Measurements from ENCODE around the gene POU6F2. TPM values are rescaled to one million over a fixed set of nuclear protein-coding genes. Genes with fewer than 3 reads are reported as not detected.

Gene POU6F2
- total RNA-seq, 2 experiments from 2014 or later = not detected

DNA sequence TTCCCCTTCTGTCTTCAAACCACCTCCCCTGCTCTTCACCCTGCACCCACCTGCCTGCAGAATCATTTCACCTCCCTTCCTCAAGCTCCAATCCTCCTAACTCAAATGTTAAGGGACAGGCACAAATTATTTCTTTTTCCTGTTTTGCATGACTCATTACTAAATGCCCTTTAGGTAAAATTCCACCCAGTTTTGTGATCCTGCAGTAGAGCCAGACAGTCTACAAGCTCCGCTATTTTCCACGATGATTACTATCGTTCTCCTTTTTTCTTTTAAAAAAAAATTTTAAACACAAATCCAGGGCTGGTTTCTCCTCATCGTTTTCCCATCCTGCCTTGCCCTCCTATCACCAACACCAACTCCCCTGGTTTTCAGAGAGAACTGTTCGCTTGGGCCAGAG is 401.7 kb downstream of the POU6F2 start:
- DNase-seq (no peak), ATAC-seq (no peak)
- intact Hi-C loops (cut with micrococcal nuclease) = no loop called here
- TF ChIP-seq, protein P1, sequence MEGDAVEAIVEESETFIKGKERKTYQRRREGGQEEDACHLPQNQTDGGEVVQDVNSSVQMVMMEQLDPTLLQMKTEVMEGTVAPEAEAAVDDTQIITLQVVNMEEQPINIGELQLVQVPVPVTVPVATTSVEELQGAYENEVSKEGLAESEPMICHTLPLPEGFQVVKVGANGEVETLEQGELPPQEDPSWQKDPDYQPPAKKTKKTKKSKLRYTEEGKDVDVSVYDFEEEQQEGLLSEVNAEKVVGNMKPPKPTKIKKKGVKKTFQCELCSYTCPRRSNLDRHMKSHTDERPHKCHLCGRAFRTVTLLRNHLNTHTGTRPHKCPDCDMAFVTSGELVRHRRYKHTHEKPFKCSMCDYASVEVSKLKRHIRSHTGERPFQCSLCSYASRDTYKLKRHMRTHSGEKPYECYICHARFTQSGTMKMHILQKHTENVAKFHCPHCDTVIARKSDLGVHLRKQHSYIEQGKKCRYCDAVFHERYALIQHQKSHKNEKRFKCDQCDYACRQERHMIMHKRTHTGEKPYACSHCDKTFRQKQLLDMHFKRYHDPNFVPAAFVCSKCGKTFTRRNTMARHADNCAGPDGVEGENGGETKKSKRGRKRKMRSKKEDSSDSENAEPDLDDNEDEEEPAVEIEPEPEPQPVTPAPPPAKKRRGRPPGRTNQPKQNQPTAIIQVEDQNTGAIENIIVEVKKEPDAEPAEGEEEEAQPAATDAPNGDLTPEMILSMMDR (IDR thresholded peaks at IDR 0.05) = no peak
- Mint-ChIP-seq H3K27me3 (peaks cover 7% of the 10 kb centered on the region), H3K9me3 (no peaks in the 10 kb centered on the region), H3K4me3 (no peak overlapping the region), H3K27ac (no peak overlapping the region), H3K36me3 (ENCODE audit: low read depth) (no peaks in the 10 kb centered on the region), H3K4me1 (ENCODE audit: low read depth) (no peaks in the 10 kb centered on the region)
- ChIA-PET CTCF (no interaction called here), POLR2A (no interaction called here)

GRCh38 chr7:39383136-39383535 is 405.4 kb downstream of the POU6F2 start:
- Mint-ChIP-seq H3K4me3 (no peak overlapping the region), H3K27ac (no peak overlapping the region), H3K4me1 (ENCODE audit: low read depth) (no peaks in the 10 kb centered on the region), H3K9me3 (no peaks in the 10 kb centered on the region), H3K36me3 (ENCODE audit: low read depth) (no peaks in the 10 kb centered on the region), H3K27me3 (peaks cover 10% of the 10 kb centered on the region)
- DNase-seq (no peak), ATAC-seq (no peak)
- TF ChIP-seq, protein P1 (IDR thresholded peaks at IDR 0.05) = no peak
- POLR2A ChIA-PET = no interaction called here
- CTCF ChIA-PET = no interaction called here
- intact Hi-C loops (cut with micrococcal nuclease) = no loop called here

GRCh38 chr7:39384386-39384785 is 406.7 kb downstream of the POU6F2 start:
- H3K27me3 Mint-ChIP-seq = peaks cover 9% of the 10 kb centered on the region
- DNase-seq = no peak
- H3K4me3 Mint-ChIP-seq = no peak overlapping the region
- no peaks in the 10 kb centered on the region for H3K9me3 Mint-ChIP-seq
- ChIA-PET POLR2A (no interaction called here), CTCF (no interaction called here)
- ATAC-seq = no peak
- H3K27ac Mint-ChIP-seq = no peak overlapping the region
- no peaks in the 10 kb centered on the region for H3K36me3 Mint-ChIP-seq (ENCODE audit: low read depth)
- TF ChIP-seq, protein P1 (IDR thresholded peaks at IDR 0.05) = no peak
- intact Hi-C loops (cut with micrococcal nuclease) = no loop called here
- H3K4me1 Mint-ChIP-seq (ENCODE audit: low read depth) = no peaks in the 10 kb centered on the region

DNA sequence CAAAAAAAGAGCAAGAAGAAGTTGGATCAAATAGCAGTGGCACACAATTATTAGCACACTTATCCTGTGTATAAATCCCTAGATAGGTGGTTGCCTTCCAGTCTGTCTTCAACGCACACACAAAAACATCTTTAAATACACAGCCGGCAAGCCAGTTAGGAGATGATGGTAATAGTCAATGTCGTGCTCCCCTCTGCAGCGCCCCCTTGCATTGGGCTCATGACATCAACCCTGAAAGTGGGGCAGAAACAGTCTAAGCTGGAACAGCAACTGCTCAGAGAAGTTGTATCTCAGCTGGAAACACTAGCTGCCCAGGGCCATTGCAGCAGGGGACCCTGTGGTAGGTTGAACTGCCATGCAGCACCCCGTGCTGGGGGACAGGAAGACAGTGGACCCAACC is 409.0 kb downstream of the POU6F2 start:
- POLR2A ChIA-PET = no interaction called here
- TF ChIP-seq, protein P1 (IDR thresholded peaks at IDR 0.05) = no peak
- Mint-ChIP-seq H3K9me3 (no peaks in the 10 kb centered on the region), H3K4me1 (ENCODE audit: low read depth) (no peaks in the 10 kb centered on the region), H3K27me3 (peaks cover 9% of the 10 kb centered on the region), H3K36me3 (ENCODE audit: low read depth) (no peaks in the 10 kb centered on the region), H3K4me3 (no peak overlapping the region), H3K27ac (no peak overlapping the region)
- ATAC-seq (no peak), DNase-seq (no peak)
- intact Hi-C loops (cut with micrococcal nuclease) = no loop called here
- CTCF ChIA-PET = no interaction called here

DNA sequence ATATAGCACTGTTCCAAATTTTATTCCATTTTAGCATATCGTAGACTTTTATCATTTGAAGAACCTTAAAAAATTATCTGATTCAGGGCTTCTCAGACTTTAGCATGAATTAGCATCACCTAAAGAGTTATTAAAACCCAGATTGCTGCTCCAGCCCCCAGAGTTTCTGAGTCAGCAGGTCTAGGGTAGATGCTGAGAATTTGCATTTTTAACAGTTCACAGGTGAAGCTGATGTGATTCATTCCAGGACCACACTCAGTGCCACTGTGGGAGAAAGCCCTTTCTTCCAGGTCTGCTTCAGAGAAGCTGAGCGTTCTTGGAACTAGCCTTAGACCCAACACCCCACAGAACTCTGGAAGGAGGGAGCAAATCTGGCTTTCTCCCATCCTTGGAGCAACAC is 414.4 kb downstream of the POU6F2 start:
- H3K9me3 Mint-ChIP-seq = no peaks in the 10 kb centered on the region
- POLR2A ChIA-PET = no interaction called here
- no peaks in the 10 kb centered on the region for H3K36me3 Mint-ChIP-seq (ENCODE audit: low read depth)
- no peak overlapping the region for H3K4me3 Mint-ChIP-seq
- H3K27me3 Mint-ChIP-seq = peaks cover 17% of the 10 kb centered on the region
- H3K4me1 Mint-ChIP-seq (ENCODE audit: low read depth) = no peaks in the 10 kb centered on the region
- DNase-seq = no peak
- TF ChIP-seq, protein P1 (IDR thresholded peaks at IDR 0.05) = no peak
- no peak overlapping the region for H3K27ac Mint-ChIP-seq
- CTCF ChIA-PET = no interaction called here
- intact Hi-C loops (cut with micrococcal nuclease) = no loop called here
- ATAC-seq = no peak
